AML-193 (cell line): ENCODE data around the gene TRIO.

Experiments used
- DNase-seq, 2 experiments: peaks; one replicate each; lab custom pipeline; 2025; lab: John Stamatoyannopoulos, UW

Gene TRIO

DNA sequence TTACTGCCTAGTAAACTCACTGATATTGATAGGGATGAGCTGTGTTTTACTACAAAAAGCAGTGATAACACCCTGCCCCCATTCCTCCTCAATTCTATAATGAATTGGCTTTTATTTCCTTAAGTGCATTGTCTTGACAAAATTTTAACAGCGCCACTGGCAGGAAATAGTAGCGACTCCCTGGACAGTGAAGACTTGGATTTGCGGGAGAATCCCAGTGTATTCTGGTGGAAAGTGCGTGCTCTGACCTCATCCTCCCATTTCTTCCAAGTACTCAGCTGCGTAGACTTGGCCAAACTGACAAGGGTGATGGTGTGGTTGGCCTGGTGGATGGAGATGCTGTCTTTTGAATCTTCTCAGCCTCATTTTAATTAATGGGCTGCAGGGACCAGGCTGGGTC is 5.3 kb downstream of the TRIO start:
- DNase-seq, result no peak

DNA sequence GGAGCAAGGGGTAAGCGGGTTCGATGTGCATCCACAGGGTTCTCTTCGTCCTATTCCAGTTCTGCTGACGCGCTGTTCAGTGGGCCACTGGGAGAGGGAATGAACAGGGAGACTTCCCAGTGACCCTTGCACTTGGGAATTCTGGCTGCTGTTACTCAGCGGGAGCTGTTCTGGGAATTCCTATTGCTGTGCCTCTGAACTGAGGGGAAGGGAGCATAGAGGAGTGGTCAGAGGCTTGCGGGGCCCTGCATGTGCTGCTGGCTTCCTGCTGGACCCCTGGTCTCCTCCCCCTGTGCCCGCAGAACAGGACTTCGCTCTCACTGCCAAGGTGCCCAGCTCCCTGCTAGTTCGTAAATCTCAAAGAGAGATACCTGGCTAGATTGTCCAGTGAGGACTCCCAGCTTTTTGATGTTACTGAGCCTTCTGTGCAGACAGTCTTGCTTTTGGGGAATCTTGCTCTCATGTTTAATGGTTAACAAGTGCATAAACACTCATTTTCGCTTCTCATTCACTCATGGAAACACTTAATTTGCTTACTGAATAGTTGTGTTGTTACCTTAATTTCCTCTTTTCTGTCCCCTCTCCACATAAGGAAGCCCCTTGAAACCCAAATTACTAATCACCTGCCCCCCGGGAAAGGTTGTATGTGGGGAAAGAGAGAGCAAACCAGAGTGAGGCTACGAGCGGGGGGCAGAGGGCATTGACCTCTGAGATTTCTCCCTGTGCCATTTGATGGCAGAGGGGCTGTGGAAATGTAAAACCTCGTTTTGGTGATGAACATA is 5.9 kb downstream of the TRIO start:
- DNase-seq, result no peak

DNA sequence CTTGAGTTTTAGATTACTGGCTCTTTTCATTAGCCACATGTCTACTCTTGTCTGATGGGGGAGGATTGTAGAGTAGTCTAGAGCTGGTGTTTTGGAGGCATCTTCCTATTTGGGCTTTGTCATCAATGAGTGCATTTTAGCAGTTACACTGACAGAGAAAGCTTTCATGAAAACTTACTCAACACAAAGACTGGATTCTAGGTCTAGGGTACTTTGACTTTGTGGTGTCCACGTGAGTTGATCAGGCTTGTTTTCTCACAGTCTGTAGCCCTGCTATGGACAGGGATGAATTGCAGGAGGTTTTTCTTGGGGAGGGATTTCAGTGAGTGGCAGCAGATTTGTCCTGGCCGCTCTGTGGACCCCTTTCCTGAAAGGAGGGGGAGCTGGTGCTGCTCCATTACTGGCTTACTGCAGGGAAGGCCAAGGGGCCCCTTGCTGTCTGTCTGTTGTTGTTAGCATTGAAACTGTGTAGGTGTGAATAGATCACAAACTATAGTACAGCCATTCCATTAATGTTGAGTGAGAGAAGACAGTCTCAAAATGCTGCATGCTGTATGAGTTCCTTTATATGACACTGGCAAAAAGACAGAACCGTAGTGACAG is 6.6 kb downstream of the TRIO start:
- DNase-seq, result no peak

DNA sequence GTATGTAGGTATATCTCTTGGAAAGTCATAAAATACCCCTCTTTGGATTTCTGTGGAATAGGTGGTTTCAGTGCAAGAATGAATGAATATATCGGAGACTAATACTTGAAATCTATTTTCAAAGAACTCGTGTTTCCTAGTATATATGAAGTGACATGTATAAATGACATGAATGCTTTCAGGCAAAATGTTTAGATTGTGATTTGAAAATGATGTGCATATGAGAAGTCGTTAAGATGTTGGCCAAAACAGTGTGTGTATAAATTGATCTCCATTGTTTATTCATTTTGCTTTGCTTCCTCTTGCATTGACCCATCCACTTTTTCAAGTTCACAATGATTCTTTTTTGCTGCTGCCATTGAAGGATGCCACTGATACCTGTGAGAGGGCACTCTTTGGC is 8.3 kb downstream of the TRIO start:
- no peak for DNase-seq

DNA sequence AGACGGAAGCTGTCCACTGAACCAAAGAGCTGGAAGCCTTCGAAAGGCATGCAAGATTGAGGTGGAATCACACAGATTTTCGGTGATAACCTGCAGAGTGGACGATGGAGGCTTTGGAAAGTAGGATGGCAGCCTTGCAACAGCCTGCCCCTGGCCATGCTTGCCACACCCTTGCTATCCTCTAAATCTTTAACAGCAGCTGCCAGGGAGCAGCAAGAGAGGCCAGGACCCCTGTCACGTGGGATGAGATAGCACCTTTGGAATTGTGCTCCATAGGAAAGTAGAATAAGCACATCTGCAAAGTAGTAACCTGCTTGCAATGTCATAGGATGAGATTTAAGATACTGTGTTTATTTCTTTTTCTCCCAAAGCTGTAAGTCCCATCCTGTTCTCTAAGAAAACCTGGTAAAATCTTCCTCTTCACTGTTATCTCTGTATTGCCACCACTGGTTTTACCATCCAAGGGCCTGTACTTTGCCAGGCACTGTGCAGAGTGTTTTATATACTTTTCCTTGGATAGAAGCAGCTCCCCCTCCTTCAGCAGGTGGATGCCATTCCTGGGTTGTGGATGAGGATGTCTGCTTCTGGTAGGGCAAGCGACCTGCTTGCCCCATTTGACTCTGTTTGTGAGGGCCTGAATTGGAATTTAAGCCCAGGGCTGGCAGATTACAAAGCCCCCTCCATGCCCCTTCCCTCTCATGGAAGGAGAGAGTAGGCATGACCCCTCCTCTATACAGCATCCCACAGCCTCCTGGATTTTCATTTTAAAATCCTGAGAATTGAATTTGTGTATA is 10.1 kb downstream of the TRIO start:
- DNase-seq, result no peak

DNA sequence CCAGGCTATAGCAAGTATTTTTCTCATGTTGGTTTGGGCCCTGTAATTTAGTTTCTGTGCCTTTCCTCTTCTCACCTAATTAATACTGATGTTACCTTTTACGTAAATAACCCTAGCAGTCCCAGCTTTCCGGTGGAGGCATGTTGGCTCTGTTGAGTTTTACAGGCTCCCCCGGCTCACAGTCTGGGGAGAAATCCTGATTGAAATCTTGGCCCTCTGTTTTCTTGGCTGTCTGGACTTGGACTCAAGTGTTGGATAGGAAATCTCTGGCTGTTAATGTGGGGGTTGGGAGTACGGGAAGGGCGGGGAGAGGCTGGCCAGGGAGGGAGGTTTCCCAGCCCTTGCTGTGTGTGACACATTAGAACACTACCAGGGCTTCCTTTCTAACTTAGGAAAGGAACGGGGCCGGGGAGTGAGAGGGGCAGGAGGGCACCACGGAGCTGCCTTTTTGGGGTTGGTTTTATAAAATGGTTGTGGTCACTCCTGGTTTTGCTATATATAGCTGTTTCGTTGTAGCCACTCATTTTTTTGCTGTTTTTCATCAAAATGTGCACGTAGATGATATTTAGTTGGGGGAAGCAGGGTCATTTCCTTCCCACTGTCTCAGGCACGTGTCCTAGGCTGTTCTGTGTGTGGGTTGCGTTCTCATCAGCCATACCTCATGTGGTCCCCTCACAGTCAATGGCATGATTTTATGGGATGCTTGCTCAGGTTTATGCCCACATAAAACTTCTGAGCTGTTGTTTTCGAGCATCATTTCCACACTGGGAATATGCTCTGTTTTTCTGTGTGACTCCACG is 11.0 kb downstream of the TRIO start:
- no peak for DNase-seq

DNA sequence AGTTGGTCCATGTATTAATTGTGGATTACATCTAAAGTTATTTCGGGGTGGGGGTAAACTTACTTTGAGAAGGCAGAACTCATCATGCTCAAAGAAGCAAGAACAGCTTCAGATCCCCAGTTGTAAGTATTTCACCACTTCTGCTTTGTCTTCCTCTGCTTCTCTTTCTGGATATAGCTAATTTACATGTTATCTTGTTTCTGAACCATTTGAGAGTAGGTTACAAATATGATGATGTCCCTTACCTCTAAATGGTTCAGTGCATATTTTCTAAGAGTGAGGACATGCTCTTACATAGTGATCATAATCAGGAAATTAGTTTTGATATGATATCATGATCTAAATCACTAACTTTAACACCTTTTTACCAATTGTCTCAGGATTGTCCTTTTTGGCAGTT is 11.9 kb downstream of the TRIO start:
- no peak for DNase-seq

DNA sequence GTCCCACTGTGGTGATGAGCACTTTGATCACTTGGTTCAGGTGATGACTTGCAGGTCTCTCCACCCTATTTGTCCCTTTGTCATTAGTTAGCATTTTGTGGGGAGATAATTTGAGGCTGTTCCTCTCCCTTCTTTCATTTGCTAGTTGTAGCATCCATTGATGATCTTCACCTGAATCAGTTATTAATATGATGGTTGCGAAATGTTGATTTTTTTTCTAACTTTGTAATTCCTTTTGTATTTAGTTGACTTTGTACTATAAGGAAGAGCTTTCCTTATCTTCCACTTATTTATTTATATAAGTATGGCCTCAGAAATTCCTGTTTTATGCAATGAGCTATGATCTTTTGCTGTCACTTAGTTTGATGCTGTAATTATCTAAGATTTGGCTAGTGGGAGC is 12.6 kb downstream of the TRIO start:
- no peak for DNase-seq

DNA sequence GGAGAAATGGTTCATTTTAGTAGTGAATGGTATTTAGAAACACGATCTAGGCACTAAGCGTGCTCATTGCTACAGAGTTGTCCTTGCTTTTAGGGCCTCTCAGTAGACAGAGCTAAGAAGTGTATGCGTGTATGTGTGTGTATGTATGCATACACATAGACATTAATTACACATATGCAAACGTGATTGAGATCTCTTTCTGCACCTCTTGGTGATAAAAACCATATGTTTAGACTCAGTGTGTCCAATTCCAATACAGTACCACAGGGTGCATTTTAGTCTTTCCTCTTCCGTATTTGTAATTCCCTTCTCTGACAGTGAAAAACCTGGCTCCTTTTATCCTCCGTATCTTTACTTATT is 13.1 kb downstream of the TRIO start:
- DNase-seq, result no peak

DNA sequence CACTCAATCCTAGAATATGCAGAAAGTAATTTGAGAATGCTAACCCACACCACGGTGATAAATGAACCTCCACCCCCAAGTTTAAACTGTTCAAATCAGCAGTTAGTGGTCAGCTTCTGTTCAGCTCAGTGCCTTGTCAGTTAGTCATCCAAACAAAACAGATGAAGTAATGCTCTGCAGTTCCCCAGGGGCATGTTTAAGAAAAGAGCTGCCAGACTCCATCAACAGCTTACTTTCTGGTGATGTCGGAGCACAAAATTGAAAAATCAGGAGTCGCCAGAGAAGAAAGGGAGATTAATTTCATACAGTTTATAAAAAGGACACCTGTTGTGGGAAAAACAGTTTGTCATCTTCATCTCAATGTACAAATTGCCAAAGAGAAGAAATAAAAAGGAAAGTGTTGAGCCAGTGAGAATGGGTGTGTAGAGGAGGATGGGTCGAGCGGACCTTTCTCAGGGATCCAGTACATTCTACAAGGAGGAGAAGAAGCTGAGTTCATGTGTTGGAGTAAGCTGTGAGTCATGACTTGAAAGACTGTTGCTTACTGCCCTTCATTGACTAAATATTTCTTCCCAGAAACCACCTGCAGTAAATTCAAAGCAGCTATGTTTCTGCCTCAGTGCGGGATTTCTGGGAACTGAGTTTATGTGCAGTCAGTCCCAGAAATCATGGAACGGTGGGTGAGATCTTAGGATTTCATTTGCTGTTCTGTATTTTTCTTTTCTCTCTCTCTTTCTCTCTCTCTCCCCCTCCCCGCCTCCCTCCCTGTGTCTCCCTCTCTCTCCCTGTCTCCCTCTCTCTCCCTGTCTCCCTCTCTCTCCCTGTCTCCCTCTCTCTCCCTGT is 13.7 kb downstream of the TRIO start:
- no peak for DNase-seq

DNA sequence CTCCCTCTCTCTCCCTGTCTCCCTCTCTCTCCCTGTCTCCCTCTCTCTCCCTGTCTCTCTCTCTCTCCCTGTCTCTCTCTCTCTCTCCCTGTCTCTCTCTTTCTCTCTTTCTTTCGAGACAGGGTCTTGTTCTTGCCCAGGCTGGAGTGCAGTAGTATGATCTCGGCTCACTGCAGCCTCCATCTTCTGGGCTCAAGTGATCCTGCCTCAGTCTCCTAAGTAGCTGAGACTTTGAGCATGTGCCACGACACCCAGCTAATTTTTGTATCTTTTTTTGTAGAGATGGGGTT is 14.3 kb downstream of the TRIO start:
- no peak for DNase-seq

DNA sequence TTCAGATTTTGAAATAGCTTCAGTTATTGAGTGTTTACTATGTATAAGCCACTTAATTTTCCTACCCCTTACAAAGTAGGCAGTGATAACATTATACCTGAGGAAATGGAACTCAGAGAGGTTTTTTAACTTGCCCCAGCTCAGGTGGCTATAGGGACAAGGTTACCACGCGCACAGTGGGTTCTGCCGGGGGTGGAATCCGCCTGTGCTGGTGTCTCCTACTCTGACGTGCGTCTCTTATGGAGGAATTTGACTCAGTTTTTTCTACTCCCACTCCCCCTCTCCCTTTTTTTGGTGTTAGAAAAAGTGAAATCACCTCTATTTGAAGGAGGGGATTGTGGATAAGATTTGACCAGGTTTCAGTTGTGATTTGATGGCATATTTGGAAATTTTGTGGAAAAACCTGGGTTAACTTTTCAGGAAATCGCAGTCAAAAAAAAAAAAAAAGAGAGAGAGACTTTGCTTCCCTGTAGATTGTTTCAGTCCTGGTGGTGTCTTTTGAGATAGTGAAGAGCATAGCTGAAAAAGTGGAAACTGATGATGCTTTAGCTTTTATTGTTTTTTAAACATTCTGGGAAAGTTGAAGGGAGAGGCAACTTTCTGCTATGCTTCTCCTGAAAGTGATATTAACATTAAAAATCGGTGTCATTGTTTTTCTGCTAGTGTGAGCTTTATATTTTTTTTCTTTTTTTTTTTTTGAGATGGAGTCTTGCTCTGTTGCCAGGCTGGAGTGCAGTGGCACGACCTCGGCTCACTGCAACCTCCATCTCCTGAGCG is 15.9 kb downstream of the TRIO start:
- DNase-seq, result no peak

DNA sequence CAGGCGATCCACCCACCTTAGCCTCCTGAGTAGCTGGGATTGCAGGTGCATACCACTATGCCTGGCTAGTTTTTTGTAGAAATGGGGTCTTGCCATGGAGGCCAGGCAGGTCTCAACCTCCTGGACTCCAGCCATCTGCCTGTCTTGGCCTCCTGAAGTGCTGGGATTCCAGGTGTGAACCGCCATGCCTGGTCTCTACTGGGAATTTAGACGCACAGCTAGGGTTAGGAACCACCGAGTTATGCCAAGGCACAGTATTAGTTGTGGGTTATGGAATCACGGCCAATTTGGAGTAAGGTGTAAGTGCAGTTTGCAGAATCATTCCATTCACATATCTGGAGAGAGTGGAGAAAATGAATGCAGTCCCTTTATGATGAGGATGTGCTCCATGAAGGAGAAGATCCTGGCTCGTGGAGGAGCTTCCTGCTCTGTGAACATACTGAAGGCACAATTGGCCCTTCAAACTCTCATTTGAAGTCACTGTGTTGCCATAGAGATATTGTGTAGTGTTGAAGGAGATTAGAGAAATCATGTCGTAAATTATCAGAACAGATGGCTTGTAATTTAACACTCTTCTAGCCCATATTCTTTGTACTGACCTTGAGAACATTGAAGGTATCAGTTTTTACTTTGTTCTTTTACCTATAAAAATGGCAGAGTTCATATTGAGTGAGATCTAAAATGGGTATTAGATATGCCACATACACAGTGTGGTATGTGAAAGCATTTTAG is 18.8 kb downstream of the TRIO start:
- DNase-seq, result no peak

DNA sequence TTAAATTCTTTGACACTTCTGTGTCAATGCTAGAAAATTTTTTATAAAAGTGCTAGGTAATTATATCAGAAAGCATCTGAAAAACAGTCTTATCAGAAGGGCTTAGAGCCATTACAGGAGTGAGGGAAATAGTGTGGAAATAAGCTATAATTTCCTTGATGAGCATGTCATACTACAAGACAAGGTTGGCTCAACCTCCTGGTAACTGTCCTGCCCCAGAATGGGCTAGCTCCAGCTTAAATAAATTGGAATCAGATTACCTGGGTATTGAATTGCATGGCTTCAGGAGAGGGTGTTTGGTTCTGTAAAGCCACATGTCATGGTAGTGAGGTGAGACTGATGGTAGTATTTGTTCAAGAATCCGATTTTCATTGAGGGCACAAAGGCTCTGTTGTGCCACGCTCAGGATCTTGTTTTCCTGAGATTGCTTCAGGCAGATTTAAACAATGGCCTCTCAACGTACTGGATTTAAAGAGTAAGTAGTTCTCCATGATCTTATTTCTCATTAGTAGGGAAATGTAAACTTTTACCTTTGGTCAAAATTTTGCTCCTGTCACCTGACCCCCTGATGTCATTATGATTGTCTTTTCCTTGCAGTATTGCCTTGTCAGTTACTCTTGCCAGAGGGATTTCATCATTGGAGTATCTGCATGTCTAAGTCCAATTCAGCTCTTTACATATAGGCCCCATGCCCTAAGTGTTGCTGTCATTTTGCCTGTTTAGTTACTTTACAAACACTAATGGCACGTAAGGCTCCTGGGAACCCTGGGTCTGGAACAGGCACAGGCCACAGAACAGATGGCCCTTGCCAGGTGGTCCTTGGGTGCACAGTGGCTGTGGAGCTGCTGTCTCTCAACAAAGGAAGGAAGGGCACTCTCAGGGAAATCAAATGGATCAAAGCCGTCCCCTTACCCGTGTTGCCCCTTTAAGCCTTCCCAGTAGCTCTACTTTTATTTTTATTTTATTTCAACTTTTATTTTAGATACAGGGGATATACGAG is 21.3 kb downstream of the TRIO start:
- no peak for DNase-seq

DNA sequence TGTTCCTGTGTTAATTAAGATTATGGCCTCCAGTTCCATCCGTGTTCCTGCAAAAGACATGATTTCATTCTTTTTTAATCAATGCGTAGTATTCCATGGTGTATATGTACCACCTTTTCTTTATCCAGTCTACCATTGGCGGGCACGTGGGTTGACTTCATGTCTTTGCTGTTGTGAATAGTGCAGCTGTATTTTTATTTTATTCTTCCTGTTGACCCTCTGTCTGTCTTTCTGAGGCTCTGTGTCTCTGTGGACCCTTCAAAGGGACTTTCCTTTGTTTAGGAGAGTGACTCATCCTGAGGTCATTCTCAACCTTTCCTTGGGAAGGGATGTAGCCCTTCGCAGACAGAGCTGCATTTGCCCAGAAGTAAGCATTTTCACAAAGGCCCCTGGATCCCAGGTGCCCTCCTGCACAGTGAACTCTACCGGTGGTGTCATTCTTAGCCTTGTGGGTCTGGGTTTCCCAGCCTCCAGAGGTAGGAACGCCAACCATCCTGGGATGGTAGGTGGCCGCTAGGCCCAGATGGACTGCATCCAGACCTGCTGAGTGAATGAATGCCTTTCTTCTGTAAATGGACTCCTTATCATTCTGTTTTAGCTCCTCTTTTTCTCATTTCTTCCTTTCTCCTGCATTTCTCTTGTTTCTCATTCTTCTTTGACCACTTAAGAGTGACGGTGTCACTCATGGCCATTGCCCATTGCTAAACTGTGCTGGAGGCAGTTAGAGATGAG is 22.4 kb downstream of the TRIO start:
- no peak for DNase-seq

DNA sequence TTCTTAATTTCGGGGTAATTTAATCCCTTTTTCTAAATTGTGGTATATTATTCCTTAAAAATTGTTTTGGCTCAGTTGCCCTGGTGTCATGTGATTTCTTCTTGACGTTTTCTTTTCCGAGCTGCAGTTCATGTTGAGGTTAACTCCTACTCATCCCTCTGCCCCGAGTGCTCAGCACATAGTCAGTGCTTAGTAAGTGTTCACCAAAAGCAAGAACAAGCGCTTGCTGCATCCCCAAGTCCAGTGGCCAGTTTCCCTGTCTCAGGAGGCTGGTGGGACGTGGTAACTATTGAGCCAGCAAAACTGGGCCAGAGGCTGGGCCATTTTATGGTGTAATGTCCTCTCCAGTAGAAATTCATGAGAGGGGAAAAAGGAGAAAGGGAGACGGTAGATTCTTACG is 23.3 kb downstream of the TRIO start:
- no peak for DNase-seq

DNA sequence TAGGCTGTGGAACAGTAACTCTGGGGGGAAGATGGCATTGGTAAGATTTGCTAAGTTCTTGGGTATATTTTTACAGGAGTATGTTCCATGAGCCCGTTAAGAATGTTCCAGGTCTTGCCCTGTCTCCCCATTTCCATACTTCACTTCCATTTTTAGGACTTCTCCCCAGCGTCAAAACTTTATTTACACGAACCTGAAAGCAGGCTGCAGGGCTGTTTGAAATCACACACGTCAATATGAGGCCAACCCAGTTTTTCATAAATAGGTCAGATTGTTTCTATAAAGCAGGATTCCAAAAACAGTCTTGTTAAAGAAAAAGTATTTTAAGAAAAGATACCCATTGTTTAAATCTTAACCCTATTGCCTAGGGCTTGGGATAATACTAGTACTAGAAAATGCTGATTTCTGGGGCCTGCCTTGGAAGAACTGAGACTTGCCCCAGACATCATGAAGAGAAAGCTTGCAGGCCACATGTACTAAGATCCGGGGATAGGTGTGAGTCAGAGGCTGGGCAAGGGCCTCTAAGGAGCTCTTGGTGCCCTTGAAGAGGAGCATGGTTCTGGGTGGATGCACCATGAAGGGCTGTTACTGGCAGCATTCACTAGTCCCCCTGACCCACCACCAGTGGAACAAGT is 24.2 kb downstream of the TRIO start:
- no peak for DNase-seq
